ENCODE measurements around the gene FLOT2. TPM values are rescaled to one million over a fixed set of nuclear protein-coding genes. Genes with fewer than 3 reads are reported as not detected.

FLOT2 gene
- total RNA-seq, 1 experiment from 2014 or later = 126 TPM

DNA sequence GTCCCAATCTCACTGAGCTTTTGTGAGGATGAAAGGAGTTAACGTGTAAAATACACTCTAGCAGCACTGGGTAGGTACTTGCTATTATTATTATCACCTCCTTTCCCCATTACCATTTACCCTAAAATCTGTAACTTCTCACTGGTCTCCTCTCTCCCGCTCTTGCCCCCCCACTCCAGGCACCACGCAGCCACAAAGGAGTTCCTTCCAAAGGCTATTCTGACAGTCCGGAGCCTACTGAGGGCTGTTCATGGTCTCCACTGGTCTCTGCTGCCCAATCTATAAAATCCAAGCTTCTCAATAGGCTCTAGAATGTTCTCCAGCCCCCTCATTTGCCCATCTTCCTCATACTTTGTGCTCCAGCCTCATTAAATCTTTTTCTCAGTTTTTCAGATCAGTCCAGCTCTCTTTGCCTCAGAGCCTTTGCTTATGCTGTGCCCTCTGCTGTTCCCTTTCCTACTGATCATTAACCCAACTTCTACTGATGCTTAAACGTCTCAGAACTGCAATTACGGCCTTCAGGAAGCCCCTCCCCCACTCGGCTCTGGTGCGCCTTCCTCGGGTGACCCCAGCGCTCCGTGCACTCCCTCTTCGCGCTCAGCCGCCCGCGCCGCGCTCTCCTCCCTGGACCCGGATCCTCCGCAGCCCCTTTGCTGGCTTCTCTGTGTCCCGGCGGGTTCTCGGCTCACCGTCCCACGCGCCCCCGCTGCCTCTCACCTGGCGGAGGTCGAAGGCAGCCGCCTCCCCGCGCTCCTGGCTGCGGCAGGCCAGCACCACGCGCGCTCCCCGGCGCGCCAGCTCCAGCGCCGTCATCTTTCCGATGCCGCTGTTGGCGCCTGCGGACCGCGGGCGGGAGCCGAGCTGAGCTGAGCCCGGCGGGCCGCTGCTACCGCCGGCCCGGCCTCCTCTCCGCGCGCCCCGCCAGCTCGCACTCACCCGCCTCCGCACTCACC is 4.6 kb upstream of the FLOT2 start:
- Mint-ChIP-seq H3K4me1 (ENCODE audit: insufficient read depth, unreplicated experiment) (peaks cover 30% of the 10 kb centered on the region), H3K27ac (ENCODE audit: low read depth, unreplicated experiment) (peak overlapping the region; percentile 63), H3K36me3 (ENCODE audit: insufficient read depth, unreplicated experiment) (peaks cover 32% of the 10 kb centered on the region), H3K4me3 (ENCODE audit: unreplicated experiment) (peak overlapping the region; percentile 72), H3K9me3 (ENCODE audit: unreplicated experiment) (no peaks in the 10 kb centered on the region), H3K27me3 (ENCODE audit: insufficient read depth, unreplicated experiment) (no peaks in the 10 kb centered on the region)
- TF ChIP-seq, protein P1, sequence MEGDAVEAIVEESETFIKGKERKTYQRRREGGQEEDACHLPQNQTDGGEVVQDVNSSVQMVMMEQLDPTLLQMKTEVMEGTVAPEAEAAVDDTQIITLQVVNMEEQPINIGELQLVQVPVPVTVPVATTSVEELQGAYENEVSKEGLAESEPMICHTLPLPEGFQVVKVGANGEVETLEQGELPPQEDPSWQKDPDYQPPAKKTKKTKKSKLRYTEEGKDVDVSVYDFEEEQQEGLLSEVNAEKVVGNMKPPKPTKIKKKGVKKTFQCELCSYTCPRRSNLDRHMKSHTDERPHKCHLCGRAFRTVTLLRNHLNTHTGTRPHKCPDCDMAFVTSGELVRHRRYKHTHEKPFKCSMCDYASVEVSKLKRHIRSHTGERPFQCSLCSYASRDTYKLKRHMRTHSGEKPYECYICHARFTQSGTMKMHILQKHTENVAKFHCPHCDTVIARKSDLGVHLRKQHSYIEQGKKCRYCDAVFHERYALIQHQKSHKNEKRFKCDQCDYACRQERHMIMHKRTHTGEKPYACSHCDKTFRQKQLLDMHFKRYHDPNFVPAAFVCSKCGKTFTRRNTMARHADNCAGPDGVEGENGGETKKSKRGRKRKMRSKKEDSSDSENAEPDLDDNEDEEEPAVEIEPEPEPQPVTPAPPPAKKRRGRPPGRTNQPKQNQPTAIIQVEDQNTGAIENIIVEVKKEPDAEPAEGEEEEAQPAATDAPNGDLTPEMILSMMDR (IDR thresholded peaks at IDR 0.05; ENCODE audit: unreplicated experiment) = no peak
- no TSS peak for BruUV-seq (replicated peaks)
- intact Hi-C loops (cut with micrococcal nuclease) = loop anchor here (2.0 kb wide), 2 partner anchors 49 to 175 kb away; partner anchors contain the start of genes PHF12 and TLCD1
- CTCF ChIA-PET = interaction anchor here (0.9 to 5.8 kb wide), 15 partner anchors 8 to 175 kb away, joined by 3 to 43 read pairs (median 6); partner anchors contain the start of genes FAM222B, TLCD1 and TRAF4
- DNase-seq (ENCODE audit: unreplicated experiment) = peak; percentile 33
- POLR2A ChIA-PET = interaction anchor here (0.7 to 4.0 kb wide), 18 partner anchors 11 to 240 kb away, joined by 3 to 24 read pairs (median 5); partner anchors contain the start of genes FAM222B, NEK8, PHF12 and RPL23A

GRCh38 chr17:28900986-28901726 is 3.6 kb upstream of the FLOT2 start:
- Mint-ChIP-seq H3K9me3 (ENCODE audit: unreplicated experiment) (no peaks in the 10 kb centered on the region), H3K36me3 (ENCODE audit: insufficient read depth, unreplicated experiment) (peaks cover 31% of the 10 kb centered on the region), H3K27ac (ENCODE audit: low read depth, unreplicated experiment) (peak overlapping the region; percentile 63), H3K4me1 (ENCODE audit: insufficient read depth, unreplicated experiment) (peaks cover 36% of the 10 kb centered on the region), H3K4me3 (ENCODE audit: unreplicated experiment) (peak overlapping the region; percentile 72), H3K27me3 (ENCODE audit: insufficient read depth, unreplicated experiment) (no peaks in the 10 kb centered on the region)
- intact Hi-C loops (cut with micrococcal nuclease) = no loop called here
- DNase-seq (ENCODE audit: unreplicated experiment) = no peak
- CTCF ChIA-PET = interaction anchor here (0.6 to 5.8 kb wide), 8 partner anchors 16 to 174 kb away, joined by 3 to 43 read pairs (median 6); partner anchors contain the start of gene TLCD1
- no TSS peak for BruUV-seq (replicated peaks)
- POLR2A ChIA-PET = interaction anchor here (0.6 to 4.0 kb wide), 12 partner anchors 24 to 239 kb away, joined by 3 to 24 read pairs (median 6); partner anchors contain the start of genes ERAL1, FAM222B, NEK8 and PHF12
- TF ChIP-seq, protein P1 (IDR thresholded peaks at IDR 0.05; ENCODE audit: unreplicated experiment) = no peak

GRCh38 chr17:28899212-28899815 is 1.8 kb upstream of the FLOT2 start:
- peaks cover 14% of the 10 kb centered on the region for H3K36me3 Mint-ChIP-seq (ENCODE audit: insufficient read depth, unreplicated experiment)
- TF ChIP-seq, protein P1 (IDR thresholded peaks at IDR 0.05; ENCODE audit: unreplicated experiment) = no peak

More at GRCh38 chr17:28899212-28899815, 1.8 kb upstream of the FLOT2 start:
- Mint-ChIP-seq H3K4me1 (ENCODE audit: insufficient read depth, unreplicated experiment) (peaks cover 36% of the 10 kb centered on the region), H3K9me3 (ENCODE audit: unreplicated experiment) (no peaks in the 10 kb centered on the region), H3K27ac (ENCODE audit: low read depth, unreplicated experiment) (no peak overlapping the region), H3K27me3 (ENCODE audit: insufficient read depth, unreplicated experiment) (no peaks in the 10 kb centered on the region), H3K4me3 (ENCODE audit: unreplicated experiment) (no peak overlapping the region)
- CTCF ChIA-PET = interaction anchor here (0.6 to 2.3 kb wide), 6 partner anchors 18 to 173 kb away, joined by 3 to 10 read pairs (median 4); partner anchors contain the start of gene TLCD1
- POLR2A ChIA-PET = interaction anchor here (0.7 to 5.6 kb wide), 6 partner anchors 9 to 172 kb away, joined by 3 to 64 read pairs (median 19); partner anchors contain the start of genes FAM222B, NEK8 and TLCD1
- BruUV-seq (replicated peaks) = no TSS peak
- no peak for DNase-seq (ENCODE audit: unreplicated experiment)
- intact Hi-C loops (cut with micrococcal nuclease) = no loop called here
